HG02763 (cell line): ENCODE results near the gene CHERP.
"Not testable (repeated sequence)": the region's sequence is repeated elsewhere in the genome, so short reads cannot be mapped to it uniquely, and the experiment has no call there.

Source experiments
- ATAC-seq: cut with Tn5 transposase; IDR thresholded peaks from one replicate; pipeline ENCODE4 v1.9.1; 2021; ENCODE audit warnings: mild to moderate bottlenecking, moderate library complexity; ENCODE audit not compliant: unreplicated experiment

The CHERP gene

GRCh38 chr19:16543734-16544133 is 1.5 kb upstream of the CHERP start:
- ATAC-seq: not testable (repeated sequence)

GRCh38 chr19:16542910-16543472 is 754 bp upstream of the CHERP start:
- no peak for ATAC-seq

- no peak for ATAC-seq
These were observed 652 bp downstream of the CHERP start for GRCh38 chr19:16541526-16542044.

DNA sequence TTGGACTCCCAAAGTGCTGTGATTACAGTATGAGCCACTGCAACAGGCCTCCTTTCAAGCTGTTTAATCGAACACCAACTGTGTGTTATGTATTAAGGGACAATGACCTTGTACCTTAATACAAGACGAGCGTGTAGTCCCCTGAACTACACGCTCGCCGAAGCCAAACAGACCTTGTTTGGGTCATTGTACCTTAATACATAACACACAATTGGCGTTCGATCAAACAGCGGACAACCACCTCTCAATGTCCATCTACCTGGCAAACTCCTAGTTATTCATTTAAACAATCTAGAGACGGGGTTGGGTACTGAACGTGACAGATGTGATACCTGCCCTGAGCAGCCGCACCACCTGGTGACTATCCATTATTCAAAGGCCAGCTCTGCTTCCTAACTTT is 1.3 kb downstream of the CHERP start:
- ATAC-seq: no peak

DNA sequence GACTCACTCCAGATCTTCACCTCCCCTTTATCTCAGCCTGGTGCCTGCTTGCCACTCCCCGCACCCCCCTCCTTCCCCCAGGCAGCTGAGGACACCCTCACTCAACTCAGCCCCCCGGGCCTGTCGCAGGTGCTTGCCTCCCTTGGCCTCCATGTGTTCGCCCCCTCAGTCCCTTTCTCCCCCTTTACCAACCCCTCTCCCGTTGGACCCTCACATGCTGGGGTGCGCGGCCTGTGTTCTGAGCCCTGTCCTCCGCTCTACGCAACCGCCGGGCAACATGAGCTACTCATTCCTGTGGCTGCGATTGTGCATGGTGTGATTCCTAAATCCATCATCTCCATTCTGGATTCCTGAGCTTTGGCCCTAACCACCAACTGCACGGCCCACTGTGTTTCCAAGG is 5.1 kb downstream of the CHERP start:
- no peak for ATAC-seq

DNA sequence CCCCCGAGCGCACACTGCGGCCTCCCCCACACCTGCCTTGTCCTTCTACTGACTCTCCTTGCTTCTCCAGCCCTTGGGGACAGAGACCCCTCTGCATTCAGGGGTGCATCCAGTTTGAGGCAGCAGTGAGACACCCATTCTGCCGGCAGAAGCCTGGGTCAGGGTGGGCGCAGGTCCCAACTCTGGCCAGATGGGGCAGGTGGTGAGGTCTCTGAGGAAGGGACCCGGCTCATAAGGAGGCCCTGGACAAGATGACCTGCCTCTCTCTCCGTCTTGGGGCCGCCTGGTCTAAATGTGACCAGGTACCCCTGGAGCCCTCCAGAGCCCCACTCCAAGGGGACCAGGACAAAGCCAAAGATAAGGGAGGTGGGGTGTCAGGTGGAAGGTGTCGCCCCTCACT is 6.1 kb downstream of the CHERP start:
- ATAC-seq: no peak

GRCh38 chr19:16535381-16535780 is 6.9 kb downstream of the CHERP start:
- ATAC-seq: no peak

DNA sequence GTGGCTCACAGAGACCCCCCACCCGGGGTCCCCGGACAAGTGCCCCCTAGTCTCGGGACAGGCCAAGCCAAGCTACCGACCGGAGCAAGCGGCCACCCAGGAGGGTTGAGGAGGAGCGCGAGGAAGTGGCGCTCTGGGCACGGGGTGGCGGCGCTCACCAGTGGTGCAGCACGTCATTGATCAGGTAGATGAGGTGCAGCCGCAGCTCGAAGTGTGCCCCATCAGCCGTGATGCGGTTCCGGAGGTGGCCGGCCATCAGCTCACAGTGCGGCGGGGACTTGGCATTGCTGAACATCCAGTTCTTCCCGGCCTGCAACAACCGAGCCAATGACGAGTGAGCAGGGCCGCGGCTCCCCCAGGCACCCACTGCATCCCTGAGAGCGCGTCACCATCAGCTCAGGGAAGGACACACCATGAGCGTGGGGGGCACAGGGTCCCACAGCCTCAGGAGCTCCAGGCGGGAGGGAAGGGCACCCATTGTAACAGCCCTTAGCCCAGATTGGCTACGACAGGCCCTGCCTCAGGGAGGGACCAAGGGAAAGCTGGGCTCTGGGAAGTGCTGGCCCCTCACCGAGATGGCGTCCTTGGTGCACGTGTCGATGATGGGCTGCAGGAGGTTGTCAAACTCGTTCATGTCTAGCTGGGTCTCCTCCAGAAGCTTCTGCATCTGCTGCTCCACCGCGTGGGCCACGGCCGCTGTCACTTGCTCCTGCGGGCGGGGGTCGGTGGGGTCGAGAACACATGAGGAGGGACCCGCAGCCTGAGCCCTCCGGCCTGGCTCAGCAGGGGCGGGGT is 9.6 kb downstream of the CHERP start:
- ATAC-seq: no peak

DNA sequence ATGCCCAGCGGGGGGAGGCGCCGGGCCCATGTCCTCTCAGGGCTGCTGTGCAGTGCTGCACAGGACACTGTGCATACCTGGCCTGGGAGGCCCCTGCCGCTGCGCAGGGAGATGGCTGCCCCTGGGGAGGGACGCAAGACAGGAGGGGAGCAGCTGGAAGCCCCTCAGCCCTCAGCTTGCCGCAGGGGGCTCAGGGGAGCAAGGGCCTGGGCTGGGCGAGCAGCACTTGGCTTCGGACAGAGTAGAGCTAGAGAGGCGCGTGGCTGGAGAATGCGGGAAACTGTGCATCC is 10.9 kb downstream of the CHERP start:
- no peak for ATAC-seq

DNA sequence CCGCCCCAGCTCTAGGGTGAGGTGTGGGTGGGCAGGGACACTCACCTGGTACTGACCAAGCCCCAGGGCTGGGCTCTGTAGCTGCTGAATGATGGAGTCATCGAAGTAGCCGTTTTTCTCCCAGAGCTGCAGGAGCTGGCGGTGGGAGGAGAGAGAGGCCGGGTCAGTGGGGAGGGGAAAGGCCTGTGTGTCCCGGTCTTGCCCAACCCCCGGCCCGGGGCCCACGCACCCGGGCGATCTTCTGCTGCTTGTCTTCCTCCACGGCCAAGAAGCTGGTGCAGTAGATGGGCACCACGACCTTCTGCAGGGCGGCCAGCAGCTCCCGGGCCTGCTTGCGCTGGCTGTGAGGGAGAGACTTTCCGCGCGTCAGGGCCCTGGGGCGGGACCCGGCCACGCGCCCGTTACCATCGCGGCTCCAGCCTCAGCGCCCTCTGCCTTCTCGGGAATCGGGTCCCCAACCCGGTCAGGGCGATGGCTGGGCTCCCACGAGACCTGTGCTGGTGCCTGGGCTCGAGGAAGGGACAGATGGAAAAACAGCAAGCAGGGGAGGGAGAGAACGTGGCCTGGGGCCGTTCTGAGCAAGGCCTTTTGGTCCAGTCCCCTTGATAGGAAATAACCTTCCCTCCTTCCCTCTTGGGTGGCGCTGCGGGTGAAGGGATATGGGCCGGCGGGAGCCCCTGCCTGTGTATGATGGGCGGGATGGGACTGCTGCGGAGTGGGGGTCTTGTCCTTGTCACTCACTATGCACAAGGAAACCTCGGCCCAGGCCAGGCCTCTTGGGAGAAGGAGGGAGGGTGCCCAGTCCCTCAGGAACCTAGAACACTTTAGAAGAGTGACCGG is 11.5 kb downstream of the CHERP start:
- no peak for ATAC-seq

DNA sequence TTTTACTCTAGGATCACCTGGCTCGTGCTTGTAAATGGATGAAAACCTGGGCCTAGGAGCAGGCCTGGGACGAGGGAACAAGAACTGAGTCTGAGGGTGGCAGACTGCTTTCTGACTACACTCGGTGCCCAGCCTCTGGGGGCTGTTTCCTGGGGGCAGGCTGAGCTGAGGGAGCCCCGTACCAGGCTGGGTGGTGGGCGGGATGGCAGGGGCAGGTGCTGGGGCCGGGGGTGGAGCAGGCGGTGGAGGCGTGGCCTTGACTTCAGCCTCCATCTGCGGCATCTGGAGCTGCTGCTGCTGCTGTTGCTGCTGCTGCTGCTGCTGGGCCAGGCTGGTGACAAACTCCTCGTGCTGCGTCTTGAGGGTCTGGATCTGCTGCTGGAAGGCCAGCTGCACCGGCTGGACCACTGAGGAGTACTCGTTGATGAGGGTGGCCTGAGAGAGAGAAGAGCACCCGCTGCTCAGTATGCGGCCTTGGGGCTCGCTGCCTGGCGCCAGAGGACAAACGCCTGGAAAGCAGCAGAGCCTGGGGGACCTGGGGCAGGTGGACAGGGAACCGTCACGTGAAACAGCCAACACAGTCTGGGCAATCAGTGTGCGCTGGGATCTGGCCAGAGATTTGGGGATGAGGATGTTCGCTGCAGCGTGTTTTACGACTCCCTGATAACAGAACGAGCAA is 12.6 kb downstream of the CHERP start:
- no peak for ATAC-seq

GRCh38 chr19:16527971-16528521 is 14.2 kb downstream of the CHERP start:
- no peak for ATAC-seq

- ATAC-seq: no peak
These were observed 14.8 kb downstream of the CHERP start for GRCh38 chr19:16527334-16527935.

- no peak for ATAC-seq
These were observed 16.3 kb downstream of the CHERP start for GRCh38 chr19:16525751-16526481.

GRCh38 chr19:16524991-16525734 is 17.1 kb downstream of the CHERP start:
- no peak for ATAC-seq

DNA sequence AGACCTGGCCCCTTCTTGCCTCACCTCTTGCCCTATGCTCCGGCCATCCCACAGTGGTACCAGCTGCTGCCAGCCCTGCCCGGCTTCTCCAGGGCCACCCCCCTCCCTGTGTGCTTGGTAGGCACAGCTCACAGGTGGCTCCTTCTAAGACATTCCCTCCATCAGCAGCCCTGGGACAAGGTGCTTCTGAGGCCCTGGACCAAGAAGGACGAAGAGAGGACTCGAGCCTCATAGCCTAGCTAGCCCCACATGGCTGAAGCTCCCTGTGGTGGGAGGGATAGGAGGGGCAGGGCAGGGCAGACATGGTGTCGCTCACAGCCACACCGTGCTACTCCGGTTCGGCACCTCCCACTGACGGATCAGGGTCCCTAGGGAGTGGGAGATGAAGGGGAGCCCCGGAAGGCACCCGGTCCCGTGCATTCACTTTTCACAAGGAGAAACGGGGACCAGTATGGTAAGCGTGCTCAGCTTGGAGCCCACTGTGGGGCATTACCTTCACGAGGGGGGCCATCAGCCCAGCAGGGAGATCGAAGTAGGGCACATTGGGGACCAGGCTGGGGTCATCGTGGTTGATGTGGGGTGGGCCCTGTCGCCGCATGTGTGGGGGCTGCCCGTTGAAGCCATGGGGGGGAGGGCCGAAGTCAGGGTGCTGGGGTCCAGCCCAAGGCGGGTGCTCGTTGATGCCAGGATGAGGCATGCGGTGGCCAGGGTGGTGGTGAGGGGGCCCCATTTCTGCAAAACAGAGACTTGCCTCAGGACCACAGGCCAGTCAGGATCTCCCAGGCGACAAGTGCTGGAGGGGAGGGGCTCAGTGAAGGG is 19.5 kb downstream of the CHERP start:
- no peak for ATAC-seq

GRCh38 chr19:16521715-16522289 is 20.4 kb downstream of the CHERP start:
- no peak for ATAC-seq
